WTC11 (cell line): Measurements from ENCODE around the gene CCDC81. TPM values are rescaled to one million over a fixed set of nuclear protein-coding genes. Genes with fewer than 3 reads are reported as not detected.

Experiments
- ATAC-seq: fragments of 200-7000 bp; cut with Tn5 transposase; 2 replicates; pipeline ENCODE4 v1.10.0; 2021; ENCODE audit warnings: mild to moderate bottlenecking, moderate library complexity
- CTCF ChIA-PET: fragments of 300-600 bp; sonication (Branson Sonifier 250); formaldehyde crosslinking; loops from one replicate; lab custom pipeline; 2021; ENCODE audit warnings: antibody characterized with exemption; lab: Charles Lee
- POLR2A ChIA-PET: fragments of 350-600 bp; sonication (Branson Sonifier 250); formaldehyde crosslinking; loops from one replicate; lab custom pipeline; 2021; ENCODE audit warnings: antibody characterized with exemption; lab: Charles Lee
- DNase-seq: peaks from one replicate; pipeline ENCODE4 v3.0.0; 2021; ENCODE audit warnings: low spot score
- H3K27ac Mint-ChIP-seq: 2 replicates; pipeline ENCODE4 v1.8.0; 2021; ENCODE audit warnings: mixed read lengths
- H3K27me3 Mint-ChIP-seq: 2 replicates; pipeline ENCODE4 v1.8.0; 2021; ENCODE audit warnings: low read depth, mild to moderate bottlenecking, moderate library complexity, mixed read lengths
- H3K36me3 Mint-ChIP-seq: 2 replicates; pipeline ENCODE4 v1.8.0; 2021; ENCODE audit warnings: mixed read lengths
- H3K4me1 Mint-ChIP-seq: 2 replicates; pipeline ENCODE4 v1.8.0; 2022; ENCODE audit warnings: mixed read lengths
- H3K4me3 Mint-ChIP-seq: 2 replicates; pipeline ENCODE4 v1.8.0; 2021; ENCODE audit warnings: mild to moderate bottlenecking, moderate library complexity, mixed read lengths
- H3K9me3 Mint-ChIP-seq: 2 replicates; pipeline ENCODE4 v1.8.0; 2021; ENCODE audit warnings: mixed read lengths
- ARID4B ChIP-seq: sonication (generic); formaldehyde crosslinking; IDR thresholded peaks from 2 replicates; pipeline ENCODE4 v1.8.0; 2023; ENCODE audit warnings: missing genetic modification reagents, mild to moderate bottlenecking, borderline replicate concordance
- ATF1 ChIP-seq: sonication (generic); formaldehyde crosslinking; IDR thresholded peaks from 2 replicates; pipeline ENCODE4 v1.8.1; 2023; ENCODE audit warnings: mild to moderate bottlenecking, moderate library complexity, missing genetic modification reagents
- E2F1 ChIP-seq: sonication (generic); formaldehyde crosslinking; IDR thresholded peaks from 2 replicates; pipeline ENCODE4 v1.8.0; 2022; ENCODE audit warnings: mild to moderate bottlenecking, missing genetic modification reagents
- MAX ChIP-seq: sonication (generic); formaldehyde crosslinking; IDR thresholded peaks from 2 replicates; pipeline ENCODE4 v1.8.0; 2022; ENCODE audit warnings: mild to moderate bottlenecking, missing genetic modification reagents
- NR3C1 ChIP-seq: sonication (generic); formaldehyde crosslinking; conservative IDR thresholded peaks from 2 replicates; pipeline ENCODE4 v1.8.1; 2023; ENCODE audit warnings: low read depth, mild to moderate bottlenecking, missing genetic modification reagents
- ZBTB21 ChIP-seq: sonication (generic); formaldehyde crosslinking; IDR thresholded peaks from 2 replicates; pipeline ENCODE4 v1.8.1; 2023; ENCODE audit warnings: mild to moderate bottlenecking, missing genetic modification reagents, borderline replicate concordance
- ZNF138 ChIP-seq: sonication (generic); formaldehyde crosslinking; conservative IDR thresholded peaks from 2 replicates; pipeline ENCODE4 v1.8.1; 2022; ENCODE audit warnings: mild to moderate bottlenecking, moderate library complexity, missing genetic modification reagents
- ZNF232 ChIP-seq: sonication (generic); formaldehyde crosslinking; IDR thresholded peaks from 2 replicates; pipeline ENCODE4 v1.8.0; 2022; ENCODE audit warnings: mild to moderate bottlenecking, missing genetic modification reagents
- ZNF281 ChIP-seq: sonication (generic); formaldehyde crosslinking; IDR thresholded peaks from 2 replicates; pipeline ENCODE4 v1.8.0; 2023; ENCODE audit warnings: mild to moderate bottlenecking, missing genetic modification reagents
- ZNF416 ChIP-seq: fragments of 250-450 bp; sonication (Bioruptor Pico); IDR thresholded peaks from 2 replicates; pipeline ENCODE4 v1.9.0; 2021; ENCODE audit warnings: mild to moderate bottlenecking, inconsistent platforms
- ZNF532 ChIP-seq: fragments of 250-450 bp; sonication (Bioruptor Pico); IDR thresholded peaks from 2 replicates; pipeline ENCODE4 v1.9.0; 2021; ENCODE audit warnings: mild to moderate bottlenecking, borderline replicate concordance
- ZNF671 ChIP-seq: fragments of 250-450 bp; sonication (Bioruptor Pico); IDR thresholded peaks from 2 replicates; pipeline ENCODE4 v1.8.0; 2021; ENCODE audit warnings: mild to moderate bottlenecking
- total RNA-seq: library from RNA; stranded (reverse); gene quantifications from 3 replicates; pipeline ENCODE4 v1.2.3, GENCODE V29; 2021
- TF ChIP-seq, protein P1 (sequence below): sonication (generic); formaldehyde crosslinking; IDR thresholded peaks from 2 replicates; pipeline ENCODE4 v1.8.1; 2022; ENCODE audit warnings: missing genetic modification reagents, borderline replicate concordance
- TF ChIP-seq, protein P2 (sequence below): fragments of 250-450 bp; sonication (Bioruptor Pico); IDR thresholded peaks from 2 replicates; pipeline ENCODE4 v1.9.0; 2021; ENCODE audit warnings: mild to moderate bottlenecking
- TF ChIP-seq, protein P3 (sequence below): sonication (generic); formaldehyde crosslinking; IDR thresholded peaks from 2 replicates; pipeline ENCODE4 v1.8.0; 2023; ENCODE audit warnings: missing genetic modification reagents
- TF ChIP-seq, protein P4 (sequence below): sonication (generic); formaldehyde crosslinking; IDR thresholded peaks from 2 replicates; pipeline ENCODE4 v1.8.0; 2022; ENCODE audit warnings: missing genetic modification reagents

The CCDC81 gene
- total RNA-seq, 1 experiment from 2014 or later = 0.98 TPM

GRCh38 chr11:86346513-86346912 lies 28.2 kb upstream of the CCDC81 start (continued):
- TF ChIP-seq ZNF281 (CRISPR knock-in tag) = no peak
- TF ChIP-seq ZBTB21 = no peak
- no peak for TF ChIP-seq MAX (CRISPR knock-in tag)
- no peak for TF ChIP-seq ZNF416 (CRISPR knock-in tag)

- peak; percentile 36; the same call in 1 of the 2 replicates for ATAC-seq
- POLR2A ChIA-PET = no interaction called here
- H3K9me3 Mint-ChIP-seq = peaks cover 5% of the 10 kb centered on the region; the same call in 1 of the 2 replicates
- H3K4me1 Mint-ChIP-seq = peaks cover 36% of the 10 kb centered on the region
- H3K4me3 Mint-ChIP-seq = no peak overlapping the region
- H3K27me3 Mint-ChIP-seq = no peaks in the 10 kb centered on the region
- H3K36me3 Mint-ChIP-seq = no peaks in the 10 kb centered on the region
- CTCF ChIA-PET = no interaction called here
- no peak overlapping the region for H3K27ac Mint-ChIP-seq
- DNase-seq = no peak
- TF ChIP-seq ZNF232 (CRISPR knock-in tag) (no peak), NR3C1 (CRISPR knock-in tag) (no peak), ZNF138 (CRISPR knock-in tag) (no peak), ATF1 (CRISPR knock-in tag) (no peak), E2F1 (CRISPR knock-in tag) (no peak), ARID4B (no peak), ZNF671 (CRISPR knock-in tag) (no peak), ZNF532 (CRISPR knock-in tag) (no peak)
- TF ChIP-seq, protein P1, sequence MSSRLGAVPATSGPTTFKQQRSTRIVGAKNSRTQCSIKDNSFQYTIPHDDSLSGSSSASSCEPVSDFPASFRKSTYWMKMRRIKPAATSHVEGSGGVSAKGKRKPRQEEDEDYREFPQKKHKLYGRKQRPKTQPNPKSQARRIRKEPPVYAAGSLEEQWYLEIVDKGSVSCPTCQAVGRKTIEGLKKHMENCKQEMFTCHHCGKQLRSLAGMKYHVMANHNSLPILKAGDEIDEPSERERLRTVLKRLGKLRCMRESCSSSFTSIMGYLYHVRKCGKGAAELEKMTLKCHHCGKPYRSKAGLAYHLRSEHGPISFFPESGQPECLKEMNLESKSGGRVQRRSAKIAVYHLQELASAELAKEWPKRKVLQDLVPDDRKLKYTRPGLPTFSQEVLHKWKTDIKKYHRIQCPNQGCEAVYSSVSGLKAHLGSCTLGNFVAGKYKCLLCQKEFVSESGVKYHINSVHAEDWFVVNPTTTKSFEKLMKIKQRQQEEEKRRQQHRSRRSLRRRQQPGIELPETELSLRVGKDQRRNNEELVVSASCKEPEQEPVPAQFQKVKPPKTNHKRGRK (CRISPR knock-in tag) = no peak
- TF ChIP-seq, protein P2, sequence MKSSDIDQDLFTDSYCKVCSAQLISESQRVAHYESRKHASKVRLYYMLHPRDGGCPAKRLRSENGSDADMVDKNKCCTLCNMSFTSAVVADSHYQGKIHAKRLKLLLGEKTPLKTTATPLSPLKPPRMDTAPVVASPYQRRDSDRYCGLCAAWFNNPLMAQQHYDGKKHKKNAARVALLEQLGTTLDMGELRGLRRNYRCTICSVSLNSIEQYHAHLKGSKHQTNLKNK (CRISPR knock-in tag) = no peak
- TF ChIP-seq, protein P3, sequence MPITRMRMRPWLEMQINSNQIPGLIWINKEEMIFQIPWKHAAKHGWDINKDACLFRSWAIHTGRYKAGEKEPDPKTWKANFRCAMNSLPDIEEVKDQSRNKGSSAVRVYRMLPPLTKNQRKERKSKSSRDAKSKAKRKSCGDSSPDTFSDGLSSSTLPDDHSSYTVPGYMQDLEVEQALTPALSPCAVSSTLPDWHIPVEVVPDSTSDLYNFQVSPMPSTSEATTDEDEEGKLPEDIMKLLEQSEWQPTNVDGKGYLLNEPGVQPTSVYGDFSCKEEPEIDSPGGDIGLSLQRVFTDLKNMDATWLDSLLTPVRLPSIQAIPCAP = no peak
- TF ChIP-seq, protein P4, sequence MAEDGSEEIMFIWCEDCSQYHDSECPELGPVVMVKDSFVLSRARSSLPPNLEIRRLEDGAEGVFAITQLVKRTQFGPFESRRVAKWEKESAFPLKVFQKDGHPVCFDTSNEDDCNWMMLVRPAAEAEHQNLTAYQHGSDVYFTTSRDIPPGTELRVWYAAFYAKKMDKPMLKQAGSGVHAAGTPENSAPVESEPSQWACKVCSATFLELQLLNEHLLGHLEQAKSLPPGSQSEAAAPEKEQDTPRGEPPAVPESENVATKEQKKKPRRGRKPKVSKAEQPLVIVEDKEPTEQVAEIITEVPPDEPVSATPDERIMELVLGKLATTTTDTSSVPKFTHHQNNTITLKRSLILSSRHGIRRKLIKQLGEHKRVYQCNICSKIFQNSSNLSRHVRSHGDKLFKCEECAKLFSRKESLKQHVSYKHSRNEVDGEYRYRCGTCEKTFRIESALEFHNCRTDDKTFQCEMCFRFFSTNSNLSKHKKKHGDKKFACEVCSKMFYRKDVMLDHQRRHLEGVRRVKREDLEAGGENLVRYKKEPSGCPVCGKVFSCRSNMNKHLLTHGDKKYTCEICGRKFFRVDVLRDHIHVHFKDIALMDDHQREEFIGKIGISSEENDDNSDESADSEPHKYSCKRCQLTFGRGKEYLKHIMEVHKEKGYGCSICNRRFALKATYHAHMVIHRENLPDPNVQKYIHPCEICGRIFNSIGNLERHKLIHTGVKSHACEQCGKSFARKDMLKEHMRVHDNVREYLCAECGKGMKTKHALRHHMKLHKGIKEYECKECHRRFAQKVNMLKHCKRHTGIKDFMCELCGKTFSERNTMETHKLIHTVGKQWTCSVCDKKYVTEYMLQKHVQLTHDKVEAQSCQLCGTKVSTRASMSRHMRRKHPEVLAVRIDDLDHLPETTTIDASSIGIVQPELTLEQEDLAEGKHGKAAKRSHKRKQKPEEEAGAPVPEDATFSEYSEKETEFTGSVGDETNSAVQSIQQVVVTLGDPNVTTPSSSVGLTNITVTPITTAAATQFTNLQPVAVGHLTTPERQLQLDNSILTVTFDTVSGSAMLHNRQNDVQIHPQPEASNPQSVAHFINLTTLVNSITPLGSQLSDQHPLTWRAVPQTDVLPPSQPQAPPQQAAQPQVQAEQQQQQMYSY (CRISPR knock-in tag) = no peak
These were observed 19.4 kb upstream of the CCDC81 start for GRCh38 chr11:86355256-86355655.
